ENCODE measurements around the gene CNTNAP5. TPM values are rescaled to one million over a fixed set of nuclear protein-coding genes. Genes with fewer than 3 reads are reported as not detected.

CNTNAP5 gene
- total RNA-seq, 2 experiments from 2014 or later, result not detected

- H3K36me3 Mint-ChIP-seq (ENCODE audit: low read depth), result no peaks in the 10 kb centered on the region
- CTCF ChIA-PET, result no interaction called here
- TF ChIP-seq CTCF (IDR thresholded peaks at IDR 0.05), result no peak
- H3K9me3 ChIP-seq (ENCODE audit: control insufficient read depth in 1 of 2, insufficient read depth in 1 of 2, low read length in 2 of 2), result peaks cover 0 to 8% of the 10 kb centered on the region in 2 experiments
- H3K27ac ChIP-seq (ENCODE audit: low read depth in 1 of 2, low read length in 2 of 2), result no peak overlapping the region
- intact Hi-C loops (cut with DNase I, micrococcal nuclease), result no loop called here
- H3K27me3 ChIP-seq (ENCODE audit: control insufficient read depth in 1 of 2, insufficient read depth in 2 of 2, low read length in 2 of 2), result no peaks in the 10 kb centered on the region
- no peaks in the 10 kb centered on the region for H3K36me3 ChIP-seq (ENCODE audit: insufficient read depth, low read length)
- H3K4me3 ChIP-seq (ENCODE audit: low read length), result no peak overlapping the region
- H3K27ac Mint-ChIP-seq, result no peak overlapping the region
- H3K27me3 Mint-ChIP-seq, result no peaks in the 10 kb centered on the region
- H3K4me1 ChIP-seq (ENCODE audit: insufficient read depth, low read length), result no peaks in the 10 kb centered on the region
- POLR2A ChIA-PET, result no interaction called here
- H3K9me3 Mint-ChIP-seq, result no peaks in the 10 kb centered on the region
- no peak overlapping the region for H3K4me3 Mint-ChIP-seq
- DNase-seq (no peak), ATAC-seq (ENCODE audit: poor library complexity) (no peak)
- no peaks in the 10 kb centered on the region for H3K4me1 Mint-ChIP-seq (ENCODE audit: low read depth)
Observed at GRCh38 chr2:124112966-124113365, 87.9 kb downstream of the CNTNAP5 start.

- H3K36me3 Mint-ChIP-seq (ENCODE audit: low read depth), result no peaks in the 10 kb centered on the region
- no peaks in the 10 kb centered on the region for H3K27me3 ChIP-seq (ENCODE audit: control insufficient read depth in 1 of 2, insufficient read depth in 2 of 2, low read length in 2 of 2)
- no peak overlapping the region for H3K27ac Mint-ChIP-seq
- no peaks in the 10 kb centered on the region for H3K4me1 ChIP-seq (ENCODE audit: insufficient read depth, low read length)
- H3K36me3 ChIP-seq (ENCODE audit: insufficient read depth, low read length), result no peaks in the 10 kb centered on the region
- no peaks in the 10 kb centered on the region for H3K27me3 Mint-ChIP-seq
- POLR2A ChIA-PET, result no interaction called here
- intact Hi-C loops (cut with DNase I, micrococcal nuclease), result no loop called here
- TF ChIP-seq CTCF (IDR thresholded peaks at IDR 0.05), result no peak
- DNase-seq, result no peak
- no peak overlapping the region for H3K27ac ChIP-seq (ENCODE audit: low read depth in 1 of 2, low read length in 2 of 2)
- H3K4me3 ChIP-seq (ENCODE audit: low read length), result no peak overlapping the region
- H3K4me1 Mint-ChIP-seq (ENCODE audit: low read depth), result no peaks in the 10 kb centered on the region
- H3K9me3 Mint-ChIP-seq, result peaks cover 6% of the 10 kb centered on the region
- peaks cover 0 to 6% of the 10 kb centered on the region in 2 experiments for H3K9me3 ChIP-seq (ENCODE audit: control insufficient read depth in 1 of 2, insufficient read depth in 1 of 2, low read length in 2 of 2)
- ATAC-seq (ENCODE audit: poor library complexity), result no peak
- no peak overlapping the region for H3K4me3 Mint-ChIP-seq
- CTCF ChIA-PET, result no interaction called here
Observed at GRCh38 chr2:124120246-124120645, 95.2 kb downstream of the CNTNAP5 start.

GRCh38 chr2:124121106-124121505 lies 96.0 kb downstream of the CNTNAP5 start:
- Mint-ChIP-seq H3K4me1 (ENCODE audit: low read depth) (no peaks in the 10 kb centered on the region), H3K27ac (no peak overlapping the region), H3K27me3 (no peaks in the 10 kb centered on the region), H3K9me3 (peaks cover 9% of the 10 kb centered on the region), H3K36me3 (ENCODE audit: low read depth) (no peaks in the 10 kb centered on the region), H3K4me3 (no peak overlapping the region)
- Histone ChIP-seq H3K27me3 (ENCODE audit: control insufficient read depth in 1 of 2, insufficient read depth in 2 of 2, low read length in 2 of 2) (no peaks in the 10 kb centered on the region), H3K4me3 (ENCODE audit: low read length) (no peak overlapping the region), H3K9me3 (ENCODE audit: control insufficient read depth in 1 of 2, insufficient read depth in 1 of 2, low read length in 2 of 2) (peaks cover 0 to 6% of the 10 kb centered on the region in 2 experiments), H3K36me3 (ENCODE audit: insufficient read depth, low read length) (no peaks in the 10 kb centered on the region), H3K4me1 (ENCODE audit: insufficient read depth, low read length) (no peaks in the 10 kb centered on the region), H3K27ac (ENCODE audit: low read depth in 1 of 2, low read length in 2 of 2) (no peak overlapping the region)
- intact Hi-C loops (cut with DNase I, micrococcal nuclease), result no loop called here
- DNase-seq (no peak), ATAC-seq (ENCODE audit: poor library complexity) (no peak)
- no peak for TF ChIP-seq CTCF (IDR thresholded peaks at IDR 0.05)
- ChIA-PET POLR2A (no interaction called here), CTCF (no interaction called here)
